Activated CD8-positive, alpha-beta memory T cell treated with anti-CD3 and anti-CD28 coated beads for 36 hours (primary cell): ENCODE measurements around the gene TBRG1. TPM values are rescaled to one million over a fixed set of nuclear protein-coding genes. Genes with fewer than 3 reads are reported as not detected.

ENCODE experiments used
- CTCF ChIA-PET: fragments of 350-600 bp; sonication (Branson Sonifier 250); formaldehyde crosslinking; loops from one replicate; lab custom pipeline; 2021; ENCODE audit warnings: antibody characterized with exemption; lab: Charles Lee
- POLR2A ChIA-PET: fragments of 350-600 bp; sonication (Branson Sonifier 250); formaldehyde crosslinking; loops from one replicate; lab custom pipeline; 2021; ENCODE audit warnings: antibody characterized with exemption; lab: Charles Lee
- total RNA-seq, 2 experiments: library from RNA; stranded (reverse); gene quantifications; one replicate each; pipeline ENCODE4 v1.2.3, GENCODE V29; 2021

TBRG1 gene
- total RNA-seq, 2 experiments from 2014 or later: 40.6 to 40.7 TPM

GRCh38 chr11:124611064-124611463, 11.6 kb upstream of the TBRG1 start, which contains the start of gene PANX3:
TSS of gene PANX3 (plus strand) at chr11:124611428. CDS start at chr11:124611557, 129 bp downstream.
- ChIA-PET CTCF (interaction anchor here (1.1 kb wide), 1 partner anchor 12 kb away, joined by 3 read pairs; the partner anchor contains the start of gene TBRG1), POLR2A (interaction anchor here (0.6 kb wide), 1 partner anchor 63 kb away, joined by 3 read pairs; no protein-coding TSS in a partner anchor)

DNA sequence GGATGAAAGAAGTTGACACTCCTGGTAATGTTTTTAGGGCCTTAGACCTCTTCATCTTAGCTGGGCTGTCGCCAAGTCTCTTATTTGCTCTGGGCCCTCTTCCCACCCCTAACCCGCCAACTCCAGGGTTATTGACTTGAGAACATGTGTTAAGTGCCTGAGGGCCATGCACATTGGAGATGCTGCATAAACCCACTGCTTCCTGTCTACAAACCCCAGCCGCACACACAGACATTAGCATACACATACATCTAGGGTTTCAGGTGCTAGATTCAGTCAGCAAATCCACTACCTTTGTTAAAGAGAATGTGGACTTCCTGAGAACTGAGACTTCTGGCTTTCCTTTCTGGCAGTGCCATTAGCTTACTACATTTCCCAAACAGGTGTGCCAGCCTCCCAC, 10.6 kb upstream of the TBRG1 start:
- ChIA-PET POLR2A (no interaction called here), CTCF (interaction anchor here (0.7 to 1.1 kb wide), 2 partner anchors 11 to 264 kb away, joined by 3 to 4 read pairs; partner anchors contain the start of gene TBRG1)

- POLR2A ChIA-PET: no interaction called here
- CTCF ChIA-PET: no interaction called here
Measured at GRCh38 chr11:124612567-124613246, 10.0 kb upstream of the TBRG1 start.

DNA sequence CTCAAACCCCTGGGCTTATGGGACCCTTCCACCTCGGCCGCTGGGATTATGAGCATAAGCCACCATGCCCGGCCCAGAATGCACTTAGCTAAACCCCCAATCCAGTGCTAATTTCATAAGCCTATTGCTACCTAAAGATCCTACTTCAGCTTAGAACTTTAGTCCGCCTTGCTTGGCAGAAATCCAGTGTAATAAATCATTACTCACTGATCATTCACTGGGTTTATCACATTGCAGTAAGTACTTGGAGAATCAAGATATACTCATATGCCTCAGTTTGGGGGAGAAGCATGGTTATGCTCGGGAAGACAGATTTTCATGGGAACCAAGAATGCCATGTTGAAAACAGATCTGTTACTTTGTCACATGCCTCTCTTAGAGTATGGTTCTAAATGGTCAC, 3.8 kb upstream of the TBRG1 start:
- POLR2A ChIA-PET: no interaction called here
- CTCF ChIA-PET: no interaction called here

- ChIA-PET CTCF (interaction anchor here (0.6 to 1.9 kb wide), 3 partner anchors 81 to 212 kb away, joined by 4 to 7 read pairs (median 7); no protein-coding TSS in a partner anchor), POLR2A (no interaction called here)
Measured at GRCh38 chr11:124623861-124624525, 1.3 kb downstream of the TBRG1 start.

- POLR2A ChIA-PET: no interaction called here
- CTCF ChIA-PET: interaction anchor here (0.6 kb wide), 1 partner anchor 1045 kb away, joined by 4 read pairs; no protein-coding TSS in a partner anchor
Measured at GRCh38 chr11:124625504-124626168, 3.0 kb downstream of the TBRG1 start.

DNA sequence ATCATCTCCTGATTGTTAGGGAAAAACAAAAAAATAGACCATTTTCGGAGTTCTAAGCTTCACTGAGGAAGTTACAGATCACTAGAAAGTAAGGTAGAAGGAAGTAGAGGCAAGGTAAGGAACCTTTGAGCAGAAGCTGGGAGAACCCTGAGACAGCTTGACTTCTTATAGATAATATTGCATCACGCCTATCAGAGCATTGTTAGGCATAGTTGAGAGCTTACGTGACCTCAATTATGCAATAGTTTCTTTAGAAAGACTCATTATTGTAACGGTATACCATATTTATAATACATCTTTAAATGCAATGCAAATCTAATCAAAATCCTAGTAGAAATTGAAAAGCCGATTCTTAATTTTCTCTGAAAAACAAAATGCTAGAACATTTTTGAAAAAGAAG, 4.9 kb downstream of the TBRG1 start:
- ChIA-PET CTCF (no interaction called here), POLR2A (no interaction called here)

- POLR2A ChIA-PET: no interaction called here
- CTCF ChIA-PET: interaction anchor here (0.7 to 1.6 kb wide), 2 partner anchors 133 to 207 kb away, joined by 3 to 5 read pairs; no protein-coding TSS in a partner anchor
Measured at GRCh38 chr11:124629961-124630360, 7.3 kb downstream of the TBRG1 start.

DNA sequence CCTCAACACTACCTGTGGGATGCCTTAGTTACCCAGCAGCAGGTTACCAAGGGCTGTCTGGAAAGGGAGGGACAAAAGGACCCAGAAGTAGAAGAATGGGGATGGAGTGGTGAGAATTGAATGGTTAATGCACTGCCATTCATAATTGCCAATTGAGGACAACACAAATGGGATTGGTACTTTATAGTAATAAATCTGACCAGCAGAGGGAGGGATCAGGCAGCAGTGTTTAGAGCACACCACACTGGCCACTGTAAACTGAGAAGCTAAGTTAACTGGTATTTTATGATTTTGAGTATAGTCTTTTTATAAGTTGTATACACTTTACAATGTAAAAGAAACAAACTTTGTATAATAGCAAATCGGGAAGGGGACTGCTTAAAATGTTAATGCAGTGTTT, 10.7 kb downstream of the TBRG1 start:
- POLR2A ChIA-PET: no interaction called here

GRCh38 chr11:124635932-124636331, 13.3 kb downstream of the TBRG1 start:
- CTCF ChIA-PET: no interaction called here
- POLR2A ChIA-PET: no interaction called here

More for the DNA sequence above, 10.7 kb downstream of the TBRG1 start:
- CTCF ChIA-PET: interaction anchor here (0.9 kb wide), 1 partner anchor 11 kb away, joined by 5 read pairs; no protein-coding TSS in a partner anchor

- ChIA-PET CTCF (no interaction called here), POLR2A (no interaction called here)
Measured at GRCh38 chr11:124638500-124638899, 15.8 kb downstream of the TBRG1 start.

DNA sequence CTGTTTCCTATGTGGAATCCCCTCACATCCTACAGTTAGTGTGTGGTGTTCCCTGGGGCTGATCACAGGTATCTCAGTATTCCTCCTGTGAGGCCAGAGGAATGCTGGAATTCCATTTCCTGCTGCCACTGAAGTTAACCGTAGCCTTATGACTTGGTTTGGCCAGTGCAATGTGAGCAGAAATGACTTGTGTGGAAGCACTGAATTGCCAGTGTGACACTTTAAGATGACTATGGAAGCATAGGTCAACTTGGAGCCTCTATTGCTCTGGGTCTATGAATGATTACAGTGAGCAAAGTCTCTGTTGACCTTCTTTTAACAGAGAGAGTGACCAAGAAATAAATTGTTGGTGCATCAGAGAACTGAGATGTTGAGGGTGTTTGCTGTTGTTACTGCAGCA, 16.5 kb downstream of the TBRG1 start:
- ChIA-PET POLR2A (no interaction called here), CTCF (no interaction called here)

DNA sequence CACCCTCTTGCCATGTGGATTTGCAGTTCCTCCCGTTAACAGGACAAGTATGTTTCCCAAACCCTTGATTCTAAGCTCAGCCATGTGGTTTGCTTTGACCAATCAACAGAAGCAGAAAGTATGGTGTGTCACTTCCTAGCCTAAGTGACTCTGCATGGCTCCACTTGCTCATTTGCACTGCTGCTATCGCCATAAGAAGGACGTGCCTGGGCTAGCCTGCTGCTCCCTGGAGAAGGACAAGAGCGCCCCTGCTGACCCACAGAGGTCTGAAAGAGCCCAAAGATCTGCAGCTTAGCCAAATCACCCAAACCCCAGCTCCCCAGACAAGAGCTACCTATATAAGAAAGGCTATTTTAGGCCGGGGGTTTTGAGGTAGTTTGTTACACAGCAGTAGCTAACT, 18.0 kb downstream of the TBRG1 start:
- ChIA-PET POLR2A (no interaction called here), CTCF (no interaction called here)

GRCh38 chr11:124642628-124643027, 20.0 kb downstream of the TBRG1 start:
- ChIA-PET CTCF (no interaction called here), POLR2A (no interaction called here)

DNA sequence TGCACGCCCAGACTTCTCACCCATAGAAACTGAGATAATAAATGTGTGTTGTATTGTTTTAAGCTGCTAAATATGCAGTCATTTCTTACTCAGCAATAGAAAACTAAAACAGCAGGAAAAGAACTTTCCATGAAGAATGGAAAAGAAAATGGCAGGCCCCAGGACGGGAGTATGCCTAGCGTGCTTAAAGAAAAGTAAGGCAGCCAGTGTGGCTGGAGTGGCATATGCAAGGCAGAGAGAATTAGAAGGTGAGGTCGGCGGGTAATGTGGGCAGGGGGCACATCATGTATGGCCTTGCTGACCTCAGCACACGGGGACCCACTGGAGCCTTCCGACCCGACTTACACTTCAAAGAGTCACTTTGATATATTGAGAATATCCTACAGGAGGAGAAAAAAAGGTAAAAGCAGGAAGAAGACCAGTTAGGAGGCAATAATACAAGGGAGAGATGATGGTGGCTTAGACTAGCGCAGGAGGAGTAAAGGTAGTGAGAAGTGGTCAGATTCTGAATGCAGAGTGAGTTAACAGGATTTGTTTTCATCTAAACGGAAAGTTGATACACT, 20.5 kb downstream of the TBRG1 start:
- ChIA-PET POLR2A (no interaction called here), CTCF (no interaction called here)

GRCh38 chr11:124643605-124644425, 21.2 kb downstream of the TBRG1 start:
- ChIA-PET CTCF (interaction anchor here (0.6 to 1.3 kb wide), 7 partner anchors 10 to 119 kb away, joined by 3 to 5 read pairs (median 4); partner anchors contain the start of gene TBRG1), POLR2A (no interaction called here)

- POLR2A ChIA-PET: no interaction called here
- CTCF ChIA-PET: interaction anchor here (0.6 to 1.3 kb wide), 7 partner anchors 11 to 118 kb away, joined by 3 to 5 read pairs (median 4); partner anchors contain the start of gene TBRG1
Measured at GRCh38 chr11:124644426-124645280, 22.0 kb downstream of the TBRG1 start.

DNA sequence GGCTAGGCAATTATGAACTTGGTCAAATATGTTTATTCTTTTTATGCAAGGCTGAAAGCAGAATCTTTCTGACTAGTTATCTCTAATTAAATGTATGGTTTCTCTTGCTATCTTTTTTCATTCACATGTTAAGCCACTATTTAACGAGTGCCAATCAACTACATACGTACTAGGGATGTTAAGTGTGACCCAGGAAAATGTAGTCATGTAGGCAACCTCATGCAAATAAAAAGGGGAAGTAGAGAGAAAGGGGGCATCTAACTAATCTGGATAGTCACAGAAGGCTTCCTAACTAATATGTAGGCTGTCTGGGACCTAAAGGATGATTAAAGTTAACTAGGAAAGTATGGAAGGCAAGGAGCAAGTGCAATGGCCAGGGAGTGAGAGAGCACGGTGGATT, 23.5 kb downstream of the TBRG1 start:
- ChIA-PET POLR2A (no interaction called here), CTCF (no interaction called here)
